ENCODE results near the gene VPS4A.

Gene VPS4A

GRCh38 chr16:69276148-69277115, 34.7 kb upstream of the VPS4A start:
- TF ChIP-seq CREB5 (CRISPR knock-in tag; IDR thresholded peaks at IDR 0.05; ENCODE audit: low read depth): no peak
- no peak for TF ChIP-seq ZC3H10 (CRISPR knock-in tag; IDR thresholded peaks at IDR 0.05)
- TF ChIP-seq, protein P1, sequence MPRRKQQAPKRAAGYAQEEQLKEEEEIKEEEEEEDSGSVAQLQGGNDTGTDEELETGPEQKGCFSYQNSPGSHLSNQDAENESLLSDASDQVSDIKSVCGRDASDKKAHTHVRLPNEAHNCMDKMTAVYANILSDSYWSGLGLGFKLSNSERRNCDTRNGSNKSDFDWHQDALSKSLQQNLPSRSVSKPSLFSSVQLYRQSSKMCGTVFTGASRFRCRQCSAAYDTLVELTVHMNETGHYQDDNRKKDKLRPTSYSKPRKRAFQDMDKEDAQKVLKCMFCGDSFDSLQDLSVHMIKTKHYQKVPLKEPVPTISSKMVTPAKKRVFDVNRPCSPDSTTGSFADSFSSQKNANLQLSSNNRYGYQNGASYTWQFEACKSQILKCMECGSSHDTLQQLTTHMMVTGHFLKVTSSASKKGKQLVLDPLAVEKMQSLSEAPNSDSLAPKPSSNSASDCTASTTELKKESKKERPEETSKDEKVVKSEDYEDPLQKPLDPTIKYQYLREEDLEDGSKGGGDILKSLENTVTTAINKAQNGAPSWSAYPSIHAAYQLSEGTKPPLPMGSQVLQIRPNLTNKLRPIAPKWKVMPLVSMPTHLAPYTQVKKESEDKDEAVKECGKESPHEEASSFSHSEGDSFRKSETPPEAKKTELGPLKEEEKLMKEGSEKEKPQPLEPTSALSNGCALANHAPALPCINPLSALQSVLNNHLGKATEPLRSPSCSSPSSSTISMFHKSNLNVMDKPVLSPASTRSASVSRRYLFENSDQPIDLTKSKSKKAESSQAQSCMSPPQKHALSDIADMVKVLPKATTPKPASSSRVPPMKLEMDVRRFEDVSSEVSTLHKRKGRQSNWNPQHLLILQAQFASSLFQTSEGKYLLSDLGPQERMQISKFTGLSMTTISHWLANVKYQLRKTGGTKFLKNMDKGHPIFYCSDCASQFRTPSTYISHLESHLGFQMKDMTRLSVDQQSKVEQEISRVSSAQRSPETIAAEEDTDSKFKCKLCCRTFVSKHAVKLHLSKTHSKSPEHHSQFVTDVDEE (CRISPR knock-in tag; IDR thresholded peaks at IDR 0.05): no peak
- TF ChIP-seq CSRNP3 (CRISPR knock-in tag; IDR thresholded peaks at IDR 0.05): no peak
- peak; percentile 66 for TF ChIP-seq ISL1 (CRISPR knock-in tag; IDR thresholded peaks at IDR 0.05)
- TF ChIP-seq, protein P2, sequence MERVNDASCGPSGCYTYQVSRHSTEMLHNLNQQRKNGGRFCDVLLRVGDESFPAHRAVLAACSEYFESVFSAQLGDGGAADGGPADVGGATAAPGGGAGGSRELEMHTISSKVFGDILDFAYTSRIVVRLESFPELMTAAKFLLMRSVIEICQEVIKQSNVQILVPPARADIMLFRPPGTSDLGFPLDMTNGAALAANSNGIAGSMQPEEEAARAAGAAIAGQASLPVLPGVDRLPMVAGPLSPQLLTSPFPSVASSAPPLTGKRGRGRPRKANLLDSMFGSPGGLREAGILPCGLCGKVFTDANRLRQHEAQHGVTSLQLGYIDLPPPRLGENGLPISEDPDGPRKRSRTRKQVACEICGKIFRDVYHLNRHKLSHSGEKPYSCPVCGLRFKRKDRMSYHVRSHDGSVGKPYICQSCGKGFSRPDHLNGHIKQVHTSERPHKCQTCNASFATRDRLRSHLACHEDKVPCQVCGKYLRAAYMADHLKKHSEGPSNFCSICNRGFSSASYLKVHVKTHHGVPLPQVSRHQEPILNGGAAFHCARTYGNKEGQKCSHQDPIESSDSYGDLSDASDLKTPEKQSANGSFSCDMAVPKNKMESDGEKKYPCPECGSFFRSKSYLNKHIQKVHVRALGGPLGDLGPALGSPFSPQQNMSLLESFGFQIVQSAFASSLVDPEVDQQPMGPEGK (CRISPR knock-in tag; IDR thresholded peaks at IDR 0.05; ENCODE audit: borderline replicate concordance): peak; percentile 58; the same call in 1 of the 2 replicates
- TF ChIP-seq ZNF565 (CRISPR knock-in tag; conservative IDR thresholded peaks at IDR 0.05; ENCODE audit: low read depth): no peak
- no peak for TF ChIP-seq ZFP30 (CRISPR knock-in tag; IDR thresholded peaks at IDR 0.05)
- TF ChIP-seq SNAI2 (CRISPR knock-in tag; IDR thresholded peaks at IDR 0.05): no peak
- TF ChIP-seq, protein P3, sequence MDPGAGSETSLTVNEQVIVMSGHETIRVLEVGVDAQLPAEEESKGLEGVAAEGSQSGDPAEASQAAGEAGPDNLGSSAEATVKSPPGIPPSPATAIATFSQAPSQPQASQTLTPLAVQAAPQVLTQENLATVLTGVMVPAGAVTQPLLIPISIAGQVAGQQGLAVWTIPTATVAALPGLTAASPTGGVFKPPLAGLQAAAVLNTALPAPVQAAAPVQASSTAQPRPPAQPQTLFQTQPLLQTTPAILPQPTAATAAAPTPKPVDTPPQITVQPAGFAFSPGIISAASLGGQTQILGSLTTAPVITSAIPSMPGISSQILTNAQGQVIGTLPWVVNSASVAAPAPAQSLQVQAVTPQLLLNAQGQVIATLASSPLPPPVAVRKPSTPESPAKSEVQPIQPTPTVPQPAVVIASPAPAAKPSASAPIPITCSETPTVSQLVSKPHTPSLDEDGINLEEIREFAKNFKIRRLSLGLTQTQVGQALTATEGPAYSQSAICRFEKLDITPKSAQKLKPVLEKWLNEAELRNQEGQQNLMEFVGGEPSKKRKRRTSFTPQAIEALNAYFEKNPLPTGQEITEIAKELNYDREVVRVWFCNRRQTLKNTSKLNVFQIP (CRISPR knock-in tag; IDR thresholded peaks at IDR 0.05; ENCODE audit: borderline replicate concordance, low read depth): no peak
- TF ChIP-seq ZNF70 (CRISPR knock-in tag; IDR thresholded peaks at IDR 0.05): no peak
- TF ChIP-seq TCF4 (CRISPR knock-in tag; IDR thresholded peaks at IDR 0.05; ENCODE audit: borderline replicate concordance): peak; percentile 84
- peak; percentile 99 for ATAC-seq

GRCh38 chr16:69277413-69277812, 33.7 kb upstream of the VPS4A start:
- ATAC-seq: no peak
- TF ChIP-seq CREB5 (CRISPR knock-in tag; IDR thresholded peaks at IDR 0.05; ENCODE audit: low read depth): no peak
- no peak for TF ChIP-seq TCF4 (CRISPR knock-in tag; IDR thresholded peaks at IDR 0.05; ENCODE audit: borderline replicate concordance)
- no peak for TF ChIP-seq GLIS3 (CRISPR knock-in tag; IDR thresholded peaks at IDR 0.05)
- TF ChIP-seq, protein P2 (CRISPR knock-in tag; IDR thresholded peaks at IDR 0.05; ENCODE audit: borderline replicate concordance): no peak
- no peak for TF ChIP-seq CSDC2 (CRISPR knock-in tag; IDR thresholded peaks at IDR 0.05)
- no peak for TF ChIP-seq ZFP3 (CRISPR knock-in tag; IDR thresholded peaks at IDR 0.05)
- no peak for TF ChIP-seq SNAI2 (CRISPR knock-in tag; IDR thresholded peaks at IDR 0.05)
- TF ChIP-seq, protein P3 (CRISPR knock-in tag; IDR thresholded peaks at IDR 0.05; ENCODE audit: borderline replicate concordance, low read depth): no peak
- TF ChIP-seq ZNF565 (CRISPR knock-in tag; conservative IDR thresholded peaks at IDR 0.05; ENCODE audit: low read depth): no peak
- no peak for TF ChIP-seq PPARA (CRISPR knock-in tag; IDR thresholded peaks at IDR 0.05; ENCODE audit: borderline replicate concordance)
- TF ChIP-seq ZNF70 (CRISPR knock-in tag; IDR thresholded peaks at IDR 0.05): no peak
- TF ChIP-seq ESRRG (CRISPR knock-in tag; IDR thresholded peaks at IDR 0.05): no peak
- TF ChIP-seq ZC3H10 (CRISPR knock-in tag; IDR thresholded peaks at IDR 0.05): no peak
- TF ChIP-seq ZFP30 (CRISPR knock-in tag; IDR thresholded peaks at IDR 0.05): no peak
